T follicular helper cell (primary cell): ENCODE measurements around the gene PARL.
"Not testable (repeated sequence)": the region's sequence is repeated elsewhere in the genome, so short reads cannot be mapped to it uniquely, and the experiment has no call there.

ENCODE experiments used
- DNase-seq: peaks from one replicate; pipeline ENCODE4 v3.0.0-alpha.2; 2020; ENCODE audit warnings: low read depth

Gene PARL

DNA sequence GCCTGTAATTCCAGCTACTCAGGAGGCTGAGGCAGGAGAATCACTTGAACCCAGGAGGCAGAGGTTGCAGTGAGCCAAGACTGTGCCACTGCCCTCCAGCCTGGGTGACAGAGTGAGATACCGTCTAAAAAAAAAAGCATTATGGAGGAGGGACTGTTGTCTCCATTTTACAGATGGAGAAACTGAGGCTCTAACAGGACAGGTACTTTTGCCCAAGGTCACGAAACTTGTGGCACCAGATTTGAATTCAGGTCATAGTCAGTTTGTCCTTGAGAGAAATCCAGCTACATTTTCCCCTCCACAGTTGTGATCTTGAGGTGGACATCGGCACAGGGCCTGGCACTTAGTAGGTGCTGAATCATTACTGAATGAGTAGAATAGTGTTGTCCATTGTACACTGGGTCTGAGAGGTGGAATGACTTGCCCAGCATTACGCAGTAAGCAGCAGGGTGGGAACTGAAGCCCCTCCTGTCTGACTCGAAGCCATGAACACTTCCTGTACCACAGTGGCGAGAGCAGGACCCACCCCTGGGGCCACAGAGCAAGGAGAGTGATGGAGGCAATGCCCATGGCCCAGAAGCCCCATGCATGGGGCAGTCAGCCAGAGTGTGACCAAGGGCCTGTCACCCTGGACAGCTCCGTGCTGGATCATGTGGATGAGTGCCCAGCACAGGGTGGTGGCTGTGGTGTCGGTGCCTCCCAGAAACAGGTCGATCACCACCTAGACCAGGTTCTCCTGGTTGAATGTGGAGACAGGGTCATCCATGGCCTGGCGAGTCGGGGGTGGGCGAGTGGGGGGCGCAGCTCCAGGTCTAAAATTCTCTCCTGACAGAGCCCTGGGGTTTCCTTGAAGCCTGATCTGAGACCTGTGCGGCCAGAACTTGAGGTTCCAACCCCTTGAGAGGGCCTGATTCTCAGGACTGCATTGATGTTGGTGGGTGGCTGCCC is 20.4 kb upstream of the PARL start:
- no peak for DNase-seq

GRCh38 chr3:183898028-183898431 is 13.3 kb upstream of the PARL start:
- DNase-seq: no peak

GRCh38 chr3:183897606-183898005 is 12.9 kb upstream of the PARL start:
- no peak for DNase-seq

DNA sequence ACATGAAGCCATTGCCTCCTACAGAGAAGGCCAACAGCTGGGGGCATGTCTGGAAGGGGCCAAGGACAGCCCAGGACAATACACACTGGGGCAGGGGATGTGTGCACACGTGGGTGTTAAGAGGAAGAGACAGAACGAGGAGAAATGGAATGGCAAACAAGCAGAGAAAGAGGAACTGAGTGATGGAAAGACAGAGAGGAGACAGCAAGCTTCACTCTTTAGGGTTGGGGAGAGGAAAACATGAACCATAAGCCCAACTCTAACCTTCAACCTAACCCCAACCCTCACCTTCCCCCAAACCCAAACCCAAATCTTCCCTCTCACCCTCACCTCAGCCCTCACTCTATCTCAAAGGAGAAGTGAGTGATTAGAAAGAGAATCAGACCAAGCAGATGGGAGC is 11.9 kb upstream of the PARL start:
- DNase-seq: no peak

DNA sequence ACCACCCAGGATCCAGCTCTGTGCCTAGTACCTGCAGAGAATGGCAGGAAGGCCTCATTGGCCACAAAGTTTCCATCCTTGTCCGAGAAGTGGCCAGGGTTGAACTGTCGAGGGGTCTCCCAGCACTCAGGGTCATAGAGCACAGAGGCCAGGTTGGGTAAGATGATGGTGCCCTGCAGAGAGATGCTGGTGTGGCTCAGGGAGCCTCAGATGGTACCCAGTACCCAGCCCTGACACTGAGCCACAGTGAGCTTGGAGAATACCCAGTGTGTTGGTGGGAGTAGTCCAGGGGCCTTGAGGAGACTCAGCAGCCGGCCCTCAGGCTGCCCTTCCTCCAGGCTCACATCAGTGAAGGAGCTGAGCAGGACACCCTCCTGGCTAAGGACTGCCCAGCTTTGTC is 11.5 kb upstream of the PARL start:
- DNase-seq: no peak

DNA sequence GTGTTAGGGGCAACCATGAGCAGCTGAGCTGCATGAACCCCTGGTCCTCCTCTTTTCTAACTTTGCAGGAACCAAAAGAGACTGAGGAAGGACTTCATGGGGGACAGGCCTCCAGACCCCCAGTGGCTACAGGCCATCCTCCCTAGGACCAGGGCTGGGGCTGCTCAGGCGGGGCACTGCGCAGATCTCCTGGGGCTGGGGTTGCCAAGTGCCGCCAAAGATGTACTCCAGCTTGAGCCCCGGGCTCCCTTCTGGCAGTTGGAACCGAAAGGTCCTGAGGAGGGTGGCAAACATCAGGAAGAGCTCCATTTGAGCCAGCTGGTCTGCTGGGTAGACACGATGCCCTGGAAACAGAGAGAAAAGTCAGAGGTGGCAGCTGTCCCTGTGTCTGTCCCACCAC is 11.1 kb upstream of the PARL start:
- DNase-seq: no peak

- DNase-seq: peak; percentile 9
Measured at GRCh38 chr3:183895296-183895695, 10.6 kb upstream of the PARL start.

GRCh38 chr3:183892610-183893214 is 8.0 kb upstream of the PARL start:
- no peak for DNase-seq

GRCh38 chr3:183885766-183886165 is 1.1 kb upstream of the PARL start:
- DNase-seq: no peak

- no peak for DNase-seq
Measured at GRCh38 chr3:183884097-183884426, 618 bp downstream of the PARL start.

DNA sequence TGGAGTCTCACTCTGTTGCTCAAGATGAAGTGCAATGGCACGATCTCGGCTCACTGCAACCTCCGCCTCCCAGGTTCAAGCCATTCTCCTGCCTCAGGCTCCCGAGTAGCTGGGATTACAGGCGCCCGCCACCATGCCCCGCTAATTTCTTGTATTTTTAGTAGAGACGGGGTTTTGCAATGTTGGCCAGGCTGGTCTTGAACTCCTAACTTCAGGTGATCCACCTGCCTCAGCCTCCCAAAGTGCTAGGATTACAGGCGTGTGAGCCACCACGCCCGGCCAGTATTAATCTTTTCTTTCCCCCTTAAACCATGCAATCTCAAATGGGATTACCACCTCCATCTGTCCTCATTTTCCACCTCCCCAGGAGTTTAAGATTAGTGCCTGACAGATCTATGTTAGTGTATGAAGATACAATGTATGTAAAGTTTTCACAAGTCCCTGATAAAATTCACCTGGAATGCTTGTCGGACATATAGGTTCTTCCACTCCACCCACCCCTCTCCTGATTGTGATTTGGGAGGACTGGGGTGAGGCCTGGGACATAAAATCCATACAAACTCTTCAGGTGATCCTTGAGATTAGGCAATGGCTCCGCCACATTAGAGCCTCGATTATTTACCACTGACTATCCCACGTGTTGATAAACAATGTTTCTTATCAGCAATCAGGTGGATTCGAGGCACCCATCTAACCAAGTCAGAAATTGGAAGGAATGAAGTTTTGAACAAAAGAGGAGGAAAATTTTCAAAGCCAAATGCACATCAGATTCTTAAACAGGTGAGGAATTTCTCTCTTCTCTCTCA is 1.2 kb downstream of the PARL start:
- DNase-seq: no peak

GRCh38 chr3:183880121-183880520 is 4.6 kb downstream of the PARL start:
- DNase-seq: no peak

- DNase-seq: no peak
Measured at GRCh38 chr3:183879243-183879642, 5.4 kb downstream of the PARL start.

DNA sequence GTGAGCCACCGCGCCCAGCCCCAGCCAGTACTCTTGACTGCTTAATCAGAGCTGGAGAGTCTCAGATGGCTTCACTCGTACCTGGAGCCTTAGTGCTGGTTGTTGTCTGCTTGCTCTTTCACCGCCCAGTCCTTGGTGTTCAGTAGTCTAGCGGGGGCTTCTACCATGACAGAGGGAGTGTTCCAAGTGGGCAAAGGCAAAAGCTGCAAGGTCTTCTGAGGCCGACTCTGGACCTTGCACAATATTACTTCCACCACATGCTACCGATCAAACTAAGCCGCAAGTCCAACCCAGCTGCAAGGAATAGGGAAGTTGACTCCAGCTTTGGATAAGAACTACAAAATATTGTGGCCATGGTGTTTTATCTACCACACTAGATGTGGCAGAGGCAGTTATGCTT is 6.6 kb downstream of the PARL start:
- no peak for DNase-seq

- DNase-seq: not testable (repeated sequence)
Measured at GRCh38 chr3:183877227-183877626, 7.5 kb downstream of the PARL start.

DNA sequence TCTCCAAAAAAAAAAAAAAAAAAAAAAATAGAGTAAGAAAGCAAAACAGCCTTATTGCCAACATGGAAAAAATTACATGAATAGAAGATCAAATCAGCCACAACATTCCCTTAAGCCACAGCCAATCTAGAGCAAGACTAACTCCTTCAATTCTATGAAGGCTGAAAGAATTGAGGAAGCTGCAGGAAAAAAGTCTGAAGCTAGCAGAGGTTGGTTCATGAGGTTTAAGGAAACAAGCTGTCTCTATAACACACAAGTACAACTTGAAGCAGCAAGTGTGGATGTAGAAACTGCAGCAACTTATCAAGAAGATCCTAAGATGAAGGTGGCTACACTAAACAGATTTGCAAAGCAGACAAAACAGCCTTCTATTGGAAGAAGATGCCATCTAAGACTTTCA is 9.3 kb downstream of the PARL start:
- DNase-seq: no peak

DNA sequence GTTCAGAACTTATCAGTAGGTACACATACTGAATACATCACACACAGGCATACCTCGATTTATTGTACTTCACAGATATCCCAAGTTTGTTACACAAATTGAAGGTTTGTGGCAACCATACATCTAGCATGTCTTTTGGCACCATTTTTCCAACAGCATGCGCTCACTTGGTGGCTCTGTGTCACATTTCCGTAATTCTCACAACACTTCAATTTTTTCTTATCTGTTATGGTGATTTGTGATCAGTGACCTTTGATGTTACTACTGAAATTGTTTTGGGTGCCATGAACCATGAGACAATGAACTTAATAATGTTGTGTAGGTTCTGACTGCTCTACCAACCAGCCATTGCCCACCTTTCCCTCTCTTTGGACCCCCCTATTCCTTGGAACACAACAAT is 10.8 kb downstream of the PARL start:
- DNase-seq: no peak

DNA sequence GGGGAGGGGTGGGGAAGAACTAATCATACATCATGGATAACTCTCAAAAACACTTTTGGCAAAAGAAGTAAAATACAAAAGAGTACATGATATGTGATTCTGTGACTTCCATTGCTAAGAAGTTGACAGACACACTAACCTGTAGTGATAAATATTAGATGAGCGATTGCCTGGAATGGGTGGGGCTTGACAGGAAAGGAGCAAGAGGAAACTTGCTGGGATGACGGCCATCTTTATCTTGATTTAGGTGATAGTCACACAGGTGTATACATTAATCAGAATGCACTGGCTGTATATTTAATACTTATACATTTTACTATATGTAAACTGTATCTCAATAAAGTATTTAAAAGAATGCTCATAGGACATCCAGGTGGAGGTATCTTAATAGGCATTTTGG is 13.1 kb downstream of the PARL start:
- no peak for DNase-seq

GRCh38 chr3:183870563-183870962 is 14.1 kb downstream of the PARL start:
- DNase-seq: no peak

DNA sequence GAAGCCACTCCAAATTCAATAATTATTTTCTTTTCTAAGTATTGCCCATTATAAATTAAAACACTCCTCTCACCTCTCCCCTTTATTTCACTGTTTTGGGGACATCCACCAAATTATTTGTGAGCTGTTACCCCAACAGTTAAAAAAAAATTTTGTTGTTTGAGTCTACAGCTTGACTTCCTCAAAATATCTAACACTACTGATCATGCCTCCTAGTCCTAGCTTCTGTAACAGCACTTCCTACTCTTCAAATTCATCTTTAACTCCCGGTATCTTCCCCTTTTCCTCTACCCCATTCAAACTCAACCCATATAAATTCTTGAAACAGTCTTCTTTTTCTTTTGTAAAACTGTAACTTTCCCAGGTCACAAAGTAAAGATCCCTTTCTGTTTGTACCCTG is 15.9 kb downstream of the PARL start:
- no peak for DNase-seq

DNA sequence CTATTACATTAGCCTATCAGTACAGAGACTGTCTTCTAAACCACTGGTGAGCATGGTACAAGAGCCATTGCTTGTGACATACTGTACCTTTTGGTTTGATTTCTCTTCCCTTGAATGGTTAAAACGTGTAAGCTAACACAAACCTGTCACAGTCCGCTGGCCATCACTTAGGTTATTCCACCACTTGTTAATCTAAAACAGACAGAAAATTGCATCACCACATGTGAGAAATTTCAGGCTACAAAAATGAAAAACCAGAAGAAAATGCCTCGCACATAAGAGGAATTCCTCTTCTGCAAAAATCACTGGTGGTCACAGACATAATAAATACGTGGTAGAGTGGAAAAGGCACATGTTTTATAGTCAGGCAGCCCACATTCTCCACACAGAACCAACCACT is 22.1 kb downstream of the PARL start:
- no peak for DNase-seq

- DNase-seq: no peak
Measured at GRCh38 chr3:183857863-183858262, 26.8 kb downstream of the PARL start.
